MM.1S (cell line): ENCODE measurements around the gene KRT78.

ENCODE experiments used
- CTCF ChIP-seq: fragments of 300-600 bp; sonication (generic); IDR thresholded peaks from 2 replicates; pipeline ENCODE4 v1.5.1; 2016; ENCODE audit warnings: antibody characterized with exemption, low read length, mixed read lengths
- EZH2 ChIP-seq: fragments of 300-600 bp; sonication (generic); optimal IDR thresholded peaks from 2 replicates; pipeline ENCODE3; 2017; ENCODE audit warnings: low read depth, mild to moderate bottlenecking, antibody characterized with exemption, low read length, mixed read lengths
- EZH2phosphoT487 ChIP-seq: fragments of 300-600 bp; sonication (generic); IDR thresholded peaks from 2 replicates; pipeline ENCODE4 v1.6.1; 2018; ENCODE audit warnings: antibody characterized with exemption, low read length

- TF ChIP-seq CTCF (no peak), EZH2 (no peak), EZH2phosphoT487 (no peak)
Observed at GRCh38 chr12:52799505-52800211, 49.1 kb downstream of the KRT78 start.
